22Rv1 (cell line): ENCODE data around the gene ZNF407.

Source experiments
- H3K27ac ChIP-seq: fragments of 450-650 bp; 2 replicates; pipeline ENCODE4 v1.5.1; 2017
- CTCF ChIP-seq: fragments of 450-650 bp; IDR thresholded peaks from 2 replicates; pipeline ENCODE4 v1.5.1; 2017; ENCODE audit warnings: mild to moderate bottlenecking
- ZFX ChIP-seq: fragments of 450-650 bp; IDR thresholded peaks from 2 replicates; pipeline ENCODE4 v1.6.1; 2017; ENCODE audit warnings: antibody characterized with exemption, borderline replicate concordance

ZNF407 gene

GRCh38 chr18:75053028-75053629 lies 455.5 kb downstream of the ZNF407 start:
- H3K27ac ChIP-seq, result no peak overlapping the region
- TF ChIP-seq CTCF (no peak), ZFX (no peak)

- no peak for TF ChIP-seq ZFX
- TF ChIP-seq CTCF, result no peak
- no peak overlapping the region for H3K27ac ChIP-seq
Measured at GRCh38 chr18:75054046-75054445, 456.4 kb downstream of the ZNF407 start.

GRCh38 chr18:75054611-75055010 lies 456.9 kb downstream of the ZNF407 start:
- no peak for TF ChIP-seq ZFX
- no peak for TF ChIP-seq CTCF
- H3K27ac ChIP-seq, result no peak overlapping the region

GRCh38 chr18:75057169-75057960 lies 459.7 kb downstream of the ZNF407 start:
- TF ChIP-seq CTCF (no peak), ZFX (no peak)
- no peak overlapping the region for H3K27ac ChIP-seq

- H3K27ac ChIP-seq, result no peak overlapping the region
- TF ChIP-seq ZFX, result no peak
- TF ChIP-seq CTCF, result no peak
Measured at GRCh38 chr18:75060185-75060584, 462.5 kb downstream of the ZNF407 start.

- TF ChIP-seq ZFX (no peak), CTCF (no peak)
Measured at GRCh38 chr18:75062297-75062886, 464.7 kb downstream of the ZNF407 start.

GRCh38 chr18:75063196-75063595 lies 465.5 kb downstream of the ZNF407 start:
- no peak overlapping the region for H3K27ac ChIP-seq
- no peak for TF ChIP-seq ZFX
- TF ChIP-seq CTCF, result no peak

More at GRCh38 chr18:75062297-75062886, 464.7 kb downstream of the ZNF407 start:
- no peak overlapping the region for H3K27ac ChIP-seq
